Ectodermal cell (in vitro differentiated cells): ENCODE data around the gene CLDN9.

Source experiments
- H3K27ac ChIP-seq: 2 replicates; pipeline ENCODE4 v1.7.0; 2013; ENCODE audit warnings: mild to moderate bottlenecking, low read depth, low read length; ENCODE audit not compliant: insufficient read depth, poor library complexity, severe bottlenecking
- H3K27me3 ChIP-seq: 2 replicates; pipeline ENCODE4 v1.7.0; 2013; ENCODE audit warnings: mild to moderate bottlenecking, low read length; ENCODE audit not compliant: insufficient read depth, control insufficient read depth, poor library complexity, severe bottlenecking
- H3K36me3 ChIP-seq: one replicate; pipeline ENCODE4 v1.7.0; 2013; ENCODE audit warnings: low read length; ENCODE audit not compliant: control insufficient read depth, insufficient read depth
- H3K4me1 ChIP-seq: one replicate; pipeline ENCODE4 v1.7.0; 2013; ENCODE audit warnings: low read length; ENCODE audit not compliant: control insufficient read depth, insufficient read depth
- H3K4me3 ChIP-seq: 2 replicates; pipeline ENCODE4 v1.7.0; 2013; ENCODE audit warnings: low read depth, low read length, control low read depth; ENCODE audit not compliant: insufficient read depth
- H3K9me3 ChIP-seq: 2 replicates; pipeline ENCODE4 v1.7.0; 2013; ENCODE audit warnings: mild to moderate bottlenecking, low read length, moderate library complexity; ENCODE audit not compliant: control insufficient read depth
- WGBS, 2 experiments: methylation state at CpG; one replicate each; pipeline ENCODE4 v1.1.7; 2013; ENCODE audit warnings: missing lambda C conversion rate in 2 of 2; 5-methylcytosine and 5-hydroxymethylcytosine counted together

CLDN9 gene

GRCh38 chr16:3025032-3026002 lies 12.6 kb downstream of the CLDN9 start:
- Histone ChIP-seq H3K4me3 (no peak overlapping the region), H3K9me3 (no peaks in the 10 kb centered on the region), H3K27ac (no peak overlapping the region), H3K36me3 (peaks cover 17% of the 10 kb centered on the region), H3K27me3 (peaks cover 21% of the 10 kb centered on the region), H3K4me1 (peaks cover 23% of the 10 kb centered on the region)
- WGBS, 2 experiments = 96% methylated on average over 18 of the region's 18 CpGs

GRCh38 chr16:3026003-3026378 lies 13.3 kb downstream of the CLDN9 start:
- Histone ChIP-seq H3K4me1 (peaks cover 23% of the 10 kb centered on the region), H3K9me3 (no peaks in the 10 kb centered on the region), H3K4me3 (no peak overlapping the region), H3K36me3 (peaks cover 17% of the 10 kb centered on the region), H3K27me3 (peaks cover 27% of the 10 kb centered on the region), H3K27ac (no peak overlapping the region)
- whole genome bisulfite sequencing, 2 experiments = 95 to 96% methylated on average over 8 of the region's 8 CpGs

GRCh38 chr16:3026609-3027488 lies 14.1 kb downstream of the CLDN9 start:
- Histone ChIP-seq H3K4me3 (no peak overlapping the region), H3K4me1 (peaks cover 17% of the 10 kb centered on the region), H3K9me3 (no peaks in the 10 kb centered on the region), H3K27me3 (peaks cover 29% of the 10 kb centered on the region), H3K36me3 (peaks cover 17% of the 10 kb centered on the region), H3K27ac (no peak overlapping the region)
- 95 to 97% methylated on average over 24 of the region's 24 CpGs for WGBS, 2 experiments

- H3K4me3 ChIP-seq = no peak overlapping the region
- no peak overlapping the region for H3K27ac ChIP-seq
- H3K9me3 ChIP-seq = no peaks in the 10 kb centered on the region
- peaks cover 11% of the 10 kb centered on the region for H3K4me1 ChIP-seq
- peaks cover 35% of the 10 kb centered on the region for H3K27me3 ChIP-seq
- H3K36me3 ChIP-seq = peaks cover 17% of the 10 kb centered on the region
- 87 to 96% methylated on average over 8 of the region's 8 CpGs for WGBS, 2 experiments
Observed at GRCh38 chr16:3027489-3027795, 14.7 kb downstream of the CLDN9 start.

GRCh38 chr16:3027983-3028715 lies 15.4 kb downstream of the CLDN9 start:
- Histone ChIP-seq H3K27me3 (peaks cover 39% of the 10 kb centered on the region), H3K36me3 (peaks cover 17% of the 10 kb centered on the region), H3K4me3 (peak overlapping the region; percentile 20), H3K27ac (peak overlapping the region; percentile 26), H3K4me1 (peaks cover 4% of the 10 kb centered on the region), H3K9me3 (no peaks in the 10 kb centered on the region)
- 6% methylated on average over 58 of the region's 58 CpGs for WGBS, 2 experiments

GRCh38 chr16:3028716-3029319 lies 16.1 kb downstream of the CLDN9 start:
- Histone ChIP-seq H3K27ac (no peak overlapping the region), H3K4me3 (no peak overlapping the region)
- WGBS, 2 experiments = 64 to 68% methylated on average over 15 of the region's 15 CpGs

GRCh38 chr16:3029491-3030221 lies 16.9 kb downstream of the CLDN9 start:
- peaks cover 17% of the 10 kb centered on the region for H3K36me3 ChIP-seq
- WGBS, 2 experiments = 78 to 79% methylated on average over 59 of the region's 59 CpGs
- no peaks in the 10 kb centered on the region for H3K9me3 ChIP-seq
- H3K27me3 ChIP-seq = peaks cover 51% of the 10 kb centered on the region
- H3K4me3 ChIP-seq = no peak overlapping the region
- no peaks in the 10 kb centered on the region for H3K4me1 ChIP-seq
- no peak overlapping the region for H3K27ac ChIP-seq

More at GRCh38 chr16:3028716-3029319, 16.1 kb downstream of the CLDN9 start:
- Histone ChIP-seq H3K4me1 (no peaks in the 10 kb centered on the region), H3K9me3 (no peaks in the 10 kb centered on the region), H3K27me3 (peaks cover 43% of the 10 kb centered on the region), H3K36me3 (peaks cover 17% of the 10 kb centered on the region)

- Histone ChIP-seq H3K9me3 (no peaks in the 10 kb centered on the region), H3K4me1 (no peaks in the 10 kb centered on the region), H3K4me3 (no peak overlapping the region), H3K36me3 (peaks cover 14% of the 10 kb centered on the region), H3K27ac (no peak overlapping the region), H3K27me3 (peaks cover 59% of the 10 kb centered on the region)
- 85 to 87% methylated on average over 33 of the region's 33 CpGs for WGBS, 2 experiments
Observed at GRCh38 chr16:3030222-3031212, 17.8 kb downstream of the CLDN9 start.
